ENCODE data around the gene KDR. TPM values are rescaled to one million over a fixed set of nuclear protein-coding genes. Genes with fewer than 3 reads are reported as not detected.

The KDR gene
- total RNA-seq, 4 donors from 2014 or later: 39.5 to 104 (median 61.7) TPM

GRCh38 chr4:55136634-55137033 is 11.2 kb upstream of the KDR start:
- H3K4me1 ChIP-seq: no peaks in the 10 kb centered on the region
- H3K27me3 ChIP-seq: no peaks in the 10 kb centered on the region
- H3K9me3 ChIP-seq: no peaks in the 10 kb centered on the region
- 72% methylated on average over 2 of the region's 2 CpGs for WGBS
- DNase-seq (ENCODE audit: extremely low spot score): no peak
- intact Hi-C loops (cut with DNase I): no loop called here
- H3K27ac ChIP-seq (replicated peaks in 1 of 4): no peak overlapping the region
- H3K36me3 ChIP-seq: no peaks in the 10 kb centered on the region
- TF ChIP-seq POLR2AphosphoS5 (IDR thresholded peaks at IDR 0.05) (no peak), EP300 (IDR thresholded peaks at IDR 0.05) (no peak), POLR2A (IDR thresholded peaks at IDR 0.05; ENCODE audit: low read depth) (no peak)
- TF ChIP-seq, protein P1, sequence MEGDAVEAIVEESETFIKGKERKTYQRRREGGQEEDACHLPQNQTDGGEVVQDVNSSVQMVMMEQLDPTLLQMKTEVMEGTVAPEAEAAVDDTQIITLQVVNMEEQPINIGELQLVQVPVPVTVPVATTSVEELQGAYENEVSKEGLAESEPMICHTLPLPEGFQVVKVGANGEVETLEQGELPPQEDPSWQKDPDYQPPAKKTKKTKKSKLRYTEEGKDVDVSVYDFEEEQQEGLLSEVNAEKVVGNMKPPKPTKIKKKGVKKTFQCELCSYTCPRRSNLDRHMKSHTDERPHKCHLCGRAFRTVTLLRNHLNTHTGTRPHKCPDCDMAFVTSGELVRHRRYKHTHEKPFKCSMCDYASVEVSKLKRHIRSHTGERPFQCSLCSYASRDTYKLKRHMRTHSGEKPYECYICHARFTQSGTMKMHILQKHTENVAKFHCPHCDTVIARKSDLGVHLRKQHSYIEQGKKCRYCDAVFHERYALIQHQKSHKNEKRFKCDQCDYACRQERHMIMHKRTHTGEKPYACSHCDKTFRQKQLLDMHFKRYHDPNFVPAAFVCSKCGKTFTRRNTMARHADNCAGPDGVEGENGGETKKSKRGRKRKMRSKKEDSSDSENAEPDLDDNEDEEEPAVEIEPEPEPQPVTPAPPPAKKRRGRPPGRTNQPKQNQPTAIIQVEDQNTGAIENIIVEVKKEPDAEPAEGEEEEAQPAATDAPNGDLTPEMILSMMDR (IDR thresholded peaks at IDR 0.05): no peak
- H3K4me3 ChIP-seq: no peak overlapping the region

- H3K27ac ChIP-seq (replicated peaks in 1 of 4): no peak overlapping the region
- H3K36me3 ChIP-seq: no peaks in the 10 kb centered on the region
- no peak overlapping the region for H3K4me3 ChIP-seq
- intact Hi-C loops (cut with DNase I): no loop called here
- no peaks in the 10 kb centered on the region for H3K27me3 ChIP-seq
- TF ChIP-seq EP300 (IDR thresholded peaks at IDR 0.05) (no peak), POLR2AphosphoS5 (IDR thresholded peaks at IDR 0.05) (no peak), POLR2A (IDR thresholded peaks at IDR 0.05; ENCODE audit: low read depth) (no peak)
- TF ChIP-seq, protein P1 (IDR thresholded peaks at IDR 0.05): no peak
- no peaks in the 10 kb centered on the region for H3K4me1 ChIP-seq
- no peak for DNase-seq (ENCODE audit: extremely low spot score)
- no peaks in the 10 kb centered on the region for H3K9me3 ChIP-seq
- 74% methylated on average over 3 of the region's 3 CpGs for WGBS
Measured at GRCh38 chr4:55133951-55134350, 8.6 kb upstream of the KDR start.

DNA sequence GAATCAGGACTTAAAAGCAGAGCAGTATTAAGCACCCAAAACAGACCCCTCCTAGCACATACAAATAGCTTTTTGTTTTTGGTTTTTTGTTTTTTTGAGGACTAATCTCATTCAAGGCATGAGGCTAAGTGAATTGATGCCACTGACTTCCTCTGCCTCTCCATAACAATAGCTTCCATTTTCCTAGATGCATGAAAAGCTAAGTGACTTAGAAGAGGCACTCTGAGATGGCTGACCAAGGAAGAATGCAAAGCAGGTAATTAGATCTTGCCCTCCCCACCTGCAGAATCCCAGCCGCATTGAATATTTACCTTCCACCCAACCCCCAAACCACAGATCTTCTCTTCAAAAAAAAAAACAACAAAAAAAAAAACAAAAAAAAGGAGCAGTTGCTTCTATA is 7.4 kb upstream of the KDR start:
- 66% methylated on average over 1 of the region's 1 CpG for WGBS
- DNase-seq (ENCODE audit: extremely low spot score): no peak
- Histone ChIP-seq H3K9me3 (no peaks in the 10 kb centered on the region), H3K4me1 (no peaks in the 10 kb centered on the region), H3K27me3 (no peaks in the 10 kb centered on the region), H3K4me3 (no peak overlapping the region), H3K36me3 (no peaks in the 10 kb centered on the region), H3K27ac (replicated peaks in 1 of 4) (no peak overlapping the region)
- TF ChIP-seq, protein P1 (IDR thresholded peaks at IDR 0.05): no peak
- no peak for TF ChIP-seq EP300 (IDR thresholded peaks at IDR 0.05)
- intact Hi-C loops (cut with DNase I): no loop called here

DNA sequence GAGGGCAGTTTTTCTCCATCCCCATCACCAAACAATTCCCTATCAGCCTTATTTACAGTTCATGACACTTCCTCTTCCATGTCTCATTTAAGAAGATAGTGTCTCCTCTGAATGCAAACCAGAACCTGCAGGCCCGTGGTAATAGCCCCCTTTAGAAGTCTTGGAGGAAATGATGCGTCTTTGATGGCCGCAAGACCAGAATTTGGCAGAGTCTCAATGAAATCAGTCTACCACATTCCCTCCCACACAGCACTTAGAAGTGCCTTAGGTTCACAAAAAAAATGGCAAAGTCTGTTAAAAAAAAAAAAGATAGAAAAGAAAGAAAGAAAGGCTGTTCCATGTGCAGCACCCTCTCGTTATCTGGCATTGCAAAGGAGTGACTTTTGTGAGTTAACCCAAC is 2.1 kb upstream of the KDR start:
- H3K4me3 ChIP-seq: no peak overlapping the region
- peaks cover 0 to 17% (median 6%) of the 10 kb centered on the region in 4 donors for H3K27me3 ChIP-seq
- DNase-seq (ENCODE audit: extremely low spot score): no peak
- TF ChIP-seq EP300 (IDR thresholded peaks at IDR 0.05) (no peak), POLR2A (IDR thresholded peaks at IDR 0.05; ENCODE audit: low read depth) (no peak), POLR2AphosphoS5 (IDR thresholded peaks at IDR 0.05) (no peak)
- TF ChIP-seq, protein P1 (IDR thresholded peaks at IDR 0.05): no peak
- H3K27ac ChIP-seq (replicated peaks in 1 of 4): no peak overlapping the region
- WGBS: 77% methylated on average over 4 of the region's 4 CpGs
- H3K4me1 ChIP-seq: peaks cover 11 to 31% (median 27%) of the 10 kb centered on the region in 4 donors
- H3K9me3 ChIP-seq: no peaks in the 10 kb centered on the region
- no peaks in the 10 kb centered on the region for H3K36me3 ChIP-seq
- intact Hi-C loops (cut with DNase I): loop anchor here (10.0 kb wide), 1 partner anchor 123 kb away; no protein-coding TSS in a partner anchor

- Histone ChIP-seq H3K4me3 (no peak overlapping the region), H3K36me3 (no peaks in the 10 kb centered on the region), H3K27ac (replicated peaks in 1 of 4) (no peak overlapping the region), H3K4me1 (peaks cover 11 to 31% (median 27%) of the 10 kb centered on the region in 4 donors), H3K27me3 (peaks cover 0 to 17% (median 6%) of the 10 kb centered on the region in 4 donors), H3K9me3 (no peaks in the 10 kb centered on the region)
- 85% methylated on average over 3 of the region's 3 CpGs for WGBS
- intact Hi-C loops (cut with DNase I): loop anchor here (10.0 kb wide), 1 partner anchor 122 kb away; no protein-coding TSS in a partner anchor
- DNase-seq (ENCODE audit: extremely low spot score): no peak
- TF ChIP-seq, protein P1 (IDR thresholded peaks at IDR 0.05): no peak
- TF ChIP-seq POLR2A (IDR thresholded peaks at IDR 0.05; ENCODE audit: low read depth): no peak
- TF ChIP-seq POLR2AphosphoS5 (IDR thresholded peaks at IDR 0.05): no peak
- no peak for TF ChIP-seq EP300 (IDR thresholded peaks at IDR 0.05)
Measured at GRCh38 chr4:55127053-55127452, 1.7 kb upstream of the KDR start.

All from esophagus muscularis mucosa (tissue), 4 donors.